PFSK-1 (cell line): ENCODE measurements around the gene ABCE1.

Experiments used
- POLR2AphosphoS5 ChIP-seq: IDR thresholded peaks from 2 replicates; pipeline ENCODE4 v1.6.1; 2012; ENCODE audit warnings: low read depth, mild to moderate bottlenecking, control low read depth, low read length, moderate library complexity
- SIN3A ChIP-seq: IDR thresholded peaks from 2 replicates; pipeline ENCODE4 v1.6.1; 2012; ENCODE audit warnings: mild to moderate bottlenecking, low read length, moderate library complexity, borderline replicate concordance; ENCODE audit not compliant: insufficient read depth
- TAF1 ChIP-seq: IDR thresholded peaks from 2 replicates; pipeline ENCODE4 v1.6.1; 2012; ENCODE audit warnings: low read length, control low read depth, borderline replicate concordance; ENCODE audit not compliant: insufficient read depth
- TF ChIP-seq, protein P1 (sequence below), 2 experiments: IDR thresholded peaks; 2 replicates each; pipeline versions ENCODE4 v1.6.1 to v1.8.0; 2011 to 2012; ENCODE audit warnings: low read depth in 2 of 2, low read length in 2 of 2, control low read depth in 1 of 2, inconsistent platforms in 1 of 2, mild to moderate bottlenecking in 1 of 2, moderate library complexity in 1 of 2; ENCODE audit not compliant: insufficient read depth in 1 of 2

DNA sequence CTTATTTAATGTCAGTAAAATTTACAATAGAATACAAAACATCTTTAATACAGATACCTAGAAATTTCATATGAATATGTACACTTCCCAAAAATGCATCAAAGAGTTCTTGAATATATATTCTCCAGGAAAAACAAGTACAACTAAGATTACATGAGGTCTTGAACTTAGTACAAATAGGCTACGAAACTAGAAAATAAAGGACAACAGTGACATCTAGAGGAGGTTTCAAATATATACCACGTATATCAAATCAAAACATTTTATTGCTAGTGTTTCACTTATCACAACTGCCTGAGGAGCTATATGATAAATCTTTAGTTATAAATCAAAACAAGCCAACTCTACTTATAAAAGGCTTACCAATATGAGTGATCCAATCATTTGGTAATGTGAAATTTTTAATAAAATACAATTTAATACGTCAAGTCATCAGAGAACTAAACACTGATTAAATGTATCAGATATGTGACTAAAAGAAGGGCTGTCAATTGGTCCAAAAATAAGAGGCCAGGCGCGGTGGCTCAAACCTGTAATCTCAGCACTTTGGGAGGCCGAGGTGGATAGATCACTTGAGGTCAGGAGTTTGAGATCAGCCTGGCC is 36.7 kb upstream of the ABCE1 start:
- no peak for TF ChIP-seq TAF1
- TF ChIP-seq, protein P1, sequence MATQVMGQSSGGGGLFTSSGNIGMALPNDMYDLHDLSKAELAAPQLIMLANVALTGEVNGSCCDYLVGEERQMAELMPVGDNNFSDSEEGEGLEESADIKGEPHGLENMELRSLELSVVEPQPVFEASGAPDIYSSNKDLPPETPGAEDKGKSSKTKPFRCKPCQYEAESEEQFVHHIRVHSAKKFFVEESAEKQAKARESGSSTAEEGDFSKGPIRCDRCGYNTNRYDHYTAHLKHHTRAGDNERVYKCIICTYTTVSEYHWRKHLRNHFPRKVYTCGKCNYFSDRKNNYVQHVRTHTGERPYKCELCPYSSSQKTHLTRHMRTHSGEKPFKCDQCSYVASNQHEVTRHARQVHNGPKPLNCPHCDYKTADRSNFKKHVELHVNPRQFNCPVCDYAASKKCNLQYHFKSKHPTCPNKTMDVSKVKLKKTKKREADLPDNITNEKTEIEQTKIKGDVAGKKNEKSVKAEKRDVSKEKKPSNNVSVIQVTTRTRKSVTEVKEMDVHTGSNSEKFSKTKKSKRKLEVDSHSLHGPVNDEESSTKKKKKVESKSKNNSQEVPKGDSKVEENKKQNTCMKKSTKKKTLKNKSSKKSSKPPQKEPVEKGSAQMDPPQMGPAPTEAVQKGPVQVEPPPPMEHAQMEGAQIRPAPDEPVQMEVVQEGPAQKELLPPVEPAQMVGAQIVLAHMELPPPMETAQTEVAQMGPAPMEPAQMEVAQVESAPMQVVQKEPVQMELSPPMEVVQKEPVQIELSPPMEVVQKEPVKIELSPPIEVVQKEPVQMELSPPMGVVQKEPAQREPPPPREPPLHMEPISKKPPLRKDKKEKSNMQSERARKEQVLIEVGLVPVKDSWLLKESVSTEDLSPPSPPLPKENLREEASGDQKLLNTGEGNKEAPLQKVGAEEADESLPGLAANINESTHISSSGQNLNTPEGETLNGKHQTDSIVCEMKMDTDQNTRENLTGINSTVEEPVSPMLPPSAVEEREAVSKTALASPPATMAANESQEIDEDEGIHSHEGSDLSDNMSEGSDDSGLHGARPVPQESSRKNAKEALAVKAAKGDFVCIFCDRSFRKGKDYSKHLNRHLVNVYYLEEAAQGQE (IDR thresholded peaks at IDR 0.05; ENCODE audit: insufficient read depth in 1 of 2, low read depth in 2 of 2, low read length in 2 of 2) = no peak
- no peak for TF ChIP-seq POLR2AphosphoS5
- no peak for TF ChIP-seq SIN3A
